Activated T-helper 2 cell treated with anti-CD3 and anti-CD28 coated beads, Interferon-gamma antibody, Interleukin-2, Interleukin-4, amounts not matched to agents 10 μg/mL and 5 μg/mL and 100 μg/mL, durations not matched to agents 14 hours and 24 hours and 36 hours (primary cell): Measurements from ENCODE around the gene PCNX1. TPM values are rescaled to one million over a fixed set of nuclear protein-coding genes. Genes with fewer than 3 reads are reported as not detected.

Experiments used
- DNase-seq: peaks from one replicate; pipeline ENCODE4 v3.0.0; 2021; ENCODE audit warnings: low spot score
- H3K27ac Mint-ChIP-seq: one replicate; pipeline ENCODE4 v1.8.0; 2021; ENCODE audit warnings: mixed read lengths
- H3K27me3 Mint-ChIP-seq: one replicate; pipeline ENCODE4 v1.8.0; 2021; ENCODE audit warnings: low read depth, mixed read lengths
- H3K36me3 Mint-ChIP-seq: one replicate; pipeline ENCODE4 v1.8.0; 2021; ENCODE audit warnings: low read depth, mixed read lengths
- H3K4me1 Mint-ChIP-seq: one replicate; pipeline ENCODE4 v1.8.0; 2021; ENCODE audit warnings: low read depth, mixed read lengths
- H3K4me3 Mint-ChIP-seq: one replicate; pipeline ENCODE4 v1.8.0; 2021; ENCODE audit warnings: low read depth, mild to moderate bottlenecking, moderate library complexity, mixed read lengths
- H3K9me3 Mint-ChIP-seq: one replicate; pipeline ENCODE4 v1.8.0; 2021; ENCODE audit warnings: mixed read lengths
- intact Hi-C: fragments of 100-400 bp; cut with micrococcal nuclease; formaldehyde crosslinking; loops from one replicate; pipeline ENCODE4 v1.15.1; 2023
- total RNA-seq: library from RNA; stranded (reverse); gene quantifications from 2 replicates; pipeline ENCODE4 v1.2.3, GENCODE V29; 2022

The PCNX1 gene
- total RNA-seq, 1 donor from 2014 or later = 54.5 TPM

DNA sequence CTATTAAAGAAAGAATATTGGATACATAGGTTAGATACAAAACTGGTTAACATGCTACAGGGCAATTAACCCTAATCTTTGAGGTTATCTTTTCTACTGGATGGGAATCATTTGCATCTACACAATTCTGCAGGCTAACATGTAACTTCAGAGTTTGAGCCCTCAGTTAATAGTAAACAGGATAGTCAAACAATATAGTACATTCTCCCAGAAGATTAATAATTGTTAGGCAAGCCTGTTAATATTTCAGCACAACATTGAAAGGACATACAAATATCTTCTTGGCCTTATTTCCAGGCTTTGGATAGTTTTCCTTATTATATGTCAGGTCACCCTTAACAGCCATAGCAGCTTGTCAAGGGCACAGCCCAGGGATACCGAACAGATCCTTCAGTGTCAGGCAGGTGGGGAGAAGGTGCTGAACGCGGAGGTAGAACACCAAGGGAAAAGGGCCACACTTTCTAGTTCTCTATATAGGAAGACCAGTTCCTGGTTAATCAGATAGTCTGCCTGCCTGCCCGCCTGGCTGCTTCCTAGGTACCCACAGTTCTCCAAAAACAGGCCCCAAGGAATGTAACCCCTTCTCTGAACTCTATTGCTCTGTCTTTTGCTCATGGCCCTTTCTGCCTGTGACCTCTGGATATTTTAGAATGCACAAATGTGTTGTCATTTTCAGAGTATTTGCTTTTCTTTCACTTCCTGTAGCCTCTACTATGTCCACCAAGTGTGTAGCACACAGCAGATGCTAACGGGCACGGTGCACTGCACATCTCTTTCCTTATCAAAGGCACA, 256.0 kb downstream of the PCNX1 start:
- no peak for DNase-seq
- Mint-ChIP-seq H3K4me1 (peaks cover 16% of the 10 kb centered on the region), H3K9me3 (peaks cover 6% of the 10 kb centered on the region), H3K27ac (no peak overlapping the region), H3K27me3 (peaks cover 9% of the 10 kb centered on the region), H3K36me3 (no peaks in the 10 kb centered on the region), H3K4me3 (no peak overlapping the region)
- intact Hi-C loops = no loop called here

DNA sequence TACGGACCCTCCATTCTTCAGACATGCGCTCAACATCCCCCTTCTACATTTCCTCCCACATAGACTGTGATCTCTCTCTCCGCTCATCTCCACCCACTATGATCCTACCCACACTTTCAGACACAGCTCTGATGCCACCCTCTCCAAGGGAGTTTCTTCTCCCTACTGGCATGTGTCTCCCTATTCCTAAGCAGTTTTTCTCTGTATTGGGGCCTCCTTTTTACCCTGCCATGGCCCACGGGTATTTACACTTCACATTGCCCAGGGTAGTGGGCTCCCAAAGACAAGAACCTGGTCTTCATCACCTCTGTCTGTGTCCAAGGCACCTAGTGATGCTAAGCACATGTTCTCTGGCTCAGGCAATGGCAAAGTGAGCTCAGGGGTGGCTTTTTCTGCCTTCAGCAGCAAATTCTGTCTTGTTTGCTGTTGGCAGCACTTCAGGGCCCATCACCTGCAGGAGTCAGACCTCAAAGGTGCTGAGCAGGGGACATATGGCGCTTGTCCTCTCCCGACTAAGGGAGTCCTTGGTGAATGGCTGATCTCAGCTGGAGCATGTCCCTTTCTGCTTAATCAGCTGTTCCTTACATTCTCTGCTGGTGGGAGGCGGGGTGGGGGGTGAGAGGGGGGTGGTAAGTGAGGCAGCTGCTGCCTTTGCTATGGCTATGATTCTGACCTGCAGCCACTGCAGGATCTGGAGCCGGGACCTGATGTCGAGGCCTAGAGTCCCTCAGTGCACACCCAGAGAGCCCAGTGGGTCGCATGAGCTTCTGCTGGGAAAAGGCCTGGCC, 256.8 kb downstream of the PCNX1 start:
- Mint-ChIP-seq H3K27ac (no peak overlapping the region), H3K4me3 (no peak overlapping the region), H3K9me3 (peaks cover 3% of the 10 kb centered on the region), H3K36me3 (no peaks in the 10 kb centered on the region), H3K4me1 (peaks cover 21% of the 10 kb centered on the region), H3K27me3 (peaks cover 9% of the 10 kb centered on the region)
- no peak for DNase-seq
- intact Hi-C loops = no loop called here

Other genes with a start within 250 kb of the PCNX1 start
- 5.5 and 5.6 TPM in 2 replicates for gene MAP3K9, start 97.9 kb upstream of the PCNX1 start, total RNA-seq